ENCODE measurements around the gene BDKRB2. TPM values are rescaled to one million over a fixed set of nuclear protein-coding genes. Genes with fewer than 3 reads are reported as not detected.

The BDKRB2 gene
- total RNA-seq, 1 donor from 2014 or later: 3.8 TPM

DNA sequence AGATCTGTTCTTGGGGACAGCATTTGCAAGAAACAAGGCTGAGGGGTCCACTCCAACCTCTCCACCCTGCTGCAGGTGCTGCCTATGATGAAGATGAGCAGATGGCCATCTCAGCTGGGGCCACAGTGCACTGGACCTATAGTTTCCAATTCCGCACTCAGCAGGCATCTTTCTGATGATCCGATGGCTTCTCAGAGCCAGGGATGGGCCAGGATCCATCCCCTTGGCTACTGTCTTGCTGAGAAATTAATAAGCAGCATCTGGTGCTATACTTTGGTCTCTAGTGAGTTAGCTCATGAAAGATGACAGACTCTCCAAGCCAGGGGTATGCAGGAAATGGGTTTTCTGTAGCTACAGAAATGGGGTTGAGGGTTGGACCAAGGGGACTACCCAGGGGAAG lies 33.0 kb downstream of the BDKRB2 start:
- DNase-seq: no peak
- Mint-ChIP-seq H3K27ac (ENCODE audit: unreplicated experiment) (no peak overlapping the region), H3K4me1 (ENCODE audit: low read depth, unreplicated experiment) (peaks cover 3% of the 10 kb centered on the region), H3K27me3 (ENCODE audit: unreplicated experiment) (peaks cover 8% of the 10 kb centered on the region), H3K36me3 (ENCODE audit: unreplicated experiment) (peaks cover 5% of the 10 kb centered on the region), H3K4me3 (ENCODE audit: unreplicated experiment) (no peak overlapping the region), H3K9me3 (ENCODE audit: unreplicated experiment) (peaks cover 4% of the 10 kb centered on the region)
- TF ChIP-seq, protein P1, sequence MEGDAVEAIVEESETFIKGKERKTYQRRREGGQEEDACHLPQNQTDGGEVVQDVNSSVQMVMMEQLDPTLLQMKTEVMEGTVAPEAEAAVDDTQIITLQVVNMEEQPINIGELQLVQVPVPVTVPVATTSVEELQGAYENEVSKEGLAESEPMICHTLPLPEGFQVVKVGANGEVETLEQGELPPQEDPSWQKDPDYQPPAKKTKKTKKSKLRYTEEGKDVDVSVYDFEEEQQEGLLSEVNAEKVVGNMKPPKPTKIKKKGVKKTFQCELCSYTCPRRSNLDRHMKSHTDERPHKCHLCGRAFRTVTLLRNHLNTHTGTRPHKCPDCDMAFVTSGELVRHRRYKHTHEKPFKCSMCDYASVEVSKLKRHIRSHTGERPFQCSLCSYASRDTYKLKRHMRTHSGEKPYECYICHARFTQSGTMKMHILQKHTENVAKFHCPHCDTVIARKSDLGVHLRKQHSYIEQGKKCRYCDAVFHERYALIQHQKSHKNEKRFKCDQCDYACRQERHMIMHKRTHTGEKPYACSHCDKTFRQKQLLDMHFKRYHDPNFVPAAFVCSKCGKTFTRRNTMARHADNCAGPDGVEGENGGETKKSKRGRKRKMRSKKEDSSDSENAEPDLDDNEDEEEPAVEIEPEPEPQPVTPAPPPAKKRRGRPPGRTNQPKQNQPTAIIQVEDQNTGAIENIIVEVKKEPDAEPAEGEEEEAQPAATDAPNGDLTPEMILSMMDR (IDR thresholded peaks at IDR 0.05; ENCODE audit: partially characterized antibody, unreplicated experiment): no peak

DNA sequence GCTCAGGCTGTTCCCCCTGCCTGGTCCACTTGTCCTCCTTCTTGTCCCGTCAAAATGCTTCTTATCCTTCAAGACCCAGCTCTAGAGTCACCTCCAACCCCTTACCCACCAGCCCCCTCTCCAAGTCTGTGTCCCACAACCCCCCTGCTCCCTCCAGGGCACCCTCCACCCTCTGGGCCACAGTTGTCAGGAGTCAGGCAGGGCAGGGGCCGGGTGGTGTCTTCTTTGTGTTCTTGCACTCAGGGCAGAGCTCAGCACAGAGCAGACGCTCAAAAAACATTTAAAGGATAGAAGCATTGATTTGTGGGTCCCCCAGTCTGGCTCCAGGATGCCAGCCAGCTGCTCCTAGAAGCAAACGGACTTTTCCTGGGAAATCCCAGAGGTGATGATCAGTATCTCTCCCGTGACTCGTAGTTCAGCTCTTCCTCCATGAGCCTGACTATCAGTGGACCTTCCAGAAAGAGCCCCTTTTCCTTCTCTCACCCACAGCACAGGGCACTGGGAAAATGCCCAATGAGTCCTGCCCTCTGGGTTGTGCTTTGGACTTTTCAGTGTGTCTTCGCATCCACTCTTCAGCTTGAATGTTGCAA lies 34.1 kb downstream of the BDKRB2 start:
- Mint-ChIP-seq H3K9me3 (ENCODE audit: unreplicated experiment) (peaks cover 4% of the 10 kb centered on the region), H3K27me3 (ENCODE audit: unreplicated experiment) (peaks cover 8% of the 10 kb centered on the region), H3K27ac (ENCODE audit: unreplicated experiment) (peak overlapping the region; percentile 33), H3K36me3 (ENCODE audit: unreplicated experiment) (peaks cover 5% of the 10 kb centered on the region), H3K4me1 (ENCODE audit: low read depth, unreplicated experiment) (no peaks in the 10 kb centered on the region), H3K4me3 (ENCODE audit: unreplicated experiment) (no peak overlapping the region)
- TF ChIP-seq, protein P1 (IDR thresholded peaks at IDR 0.05; ENCODE audit: partially characterized antibody, unreplicated experiment): no peak
- DNase-seq: no peak

DNA sequence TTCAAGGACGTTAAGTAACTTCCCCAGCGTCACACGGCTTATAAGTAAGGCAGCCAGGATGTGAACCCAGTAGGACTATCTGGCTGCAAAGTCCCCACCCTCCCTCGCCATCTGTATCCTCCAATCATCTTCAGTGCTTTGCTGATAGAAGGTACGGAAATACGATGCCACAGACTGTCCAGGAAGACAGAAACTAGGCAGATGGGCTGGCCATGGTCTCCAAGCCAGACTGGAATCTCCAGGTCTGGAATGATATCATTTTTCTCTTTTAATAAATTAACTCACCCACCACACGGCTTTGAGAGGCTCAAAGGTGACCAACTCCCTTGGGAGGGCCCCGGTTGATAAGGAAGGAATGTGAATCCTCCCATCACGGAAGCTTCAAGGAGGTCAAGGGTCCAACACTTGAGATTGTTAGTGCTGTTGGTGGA lies 35.1 kb downstream of the BDKRB2 start:
- peaks cover 4% of the 10 kb centered on the region for H3K9me3 Mint-ChIP-seq (ENCODE audit: unreplicated experiment)
- no peaks in the 10 kb centered on the region for H3K4me1 Mint-ChIP-seq (ENCODE audit: low read depth, unreplicated experiment)
- no peak for DNase-seq
- no peak overlapping the region for H3K27ac Mint-ChIP-seq (ENCODE audit: unreplicated experiment)
- peaks cover 10% of the 10 kb centered on the region for H3K27me3 Mint-ChIP-seq (ENCODE audit: unreplicated experiment)
- no peak overlapping the region for H3K4me3 Mint-ChIP-seq (ENCODE audit: unreplicated experiment)
- H3K36me3 Mint-ChIP-seq (ENCODE audit: unreplicated experiment): peaks cover 5% of the 10 kb centered on the region
- TF ChIP-seq, protein P1 (IDR thresholded peaks at IDR 0.05; ENCODE audit: partially characterized antibody, unreplicated experiment): no peak

DNA sequence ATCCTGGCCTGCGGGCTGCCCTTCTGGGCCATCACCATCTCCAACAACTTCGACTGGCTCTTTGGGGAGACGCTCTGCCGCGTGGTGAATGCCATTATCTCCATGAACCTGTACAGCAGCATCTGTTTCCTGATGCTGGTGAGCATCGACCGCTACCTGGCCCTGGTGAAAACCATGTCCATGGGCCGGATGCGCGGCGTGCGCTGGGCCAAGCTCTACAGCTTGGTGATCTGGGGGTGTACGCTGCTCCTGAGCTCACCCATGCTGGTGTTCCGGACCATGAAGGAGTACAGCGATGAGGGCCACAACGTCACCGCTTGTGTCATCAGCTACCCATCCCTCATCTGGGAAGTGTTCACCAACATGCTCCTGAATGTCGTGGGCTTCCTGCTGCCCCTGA lies 36.0 kb downstream of the BDKRB2 start:
- no peaks in the 10 kb centered on the region for H3K4me1 Mint-ChIP-seq (ENCODE audit: low read depth, unreplicated experiment)
- peaks cover 10% of the 10 kb centered on the region for H3K27me3 Mint-ChIP-seq (ENCODE audit: unreplicated experiment)
- H3K9me3 Mint-ChIP-seq (ENCODE audit: unreplicated experiment): peaks cover 4% of the 10 kb centered on the region
- peaks cover 5% of the 10 kb centered on the region for H3K36me3 Mint-ChIP-seq (ENCODE audit: unreplicated experiment)
- TF ChIP-seq, protein P1 (IDR thresholded peaks at IDR 0.05; ENCODE audit: partially characterized antibody, unreplicated experiment): no peak
- no peak for DNase-seq
- no peak overlapping the region for H3K4me3 Mint-ChIP-seq (ENCODE audit: unreplicated experiment)
- H3K27ac Mint-ChIP-seq (ENCODE audit: unreplicated experiment): no peak overlapping the region

DNA sequence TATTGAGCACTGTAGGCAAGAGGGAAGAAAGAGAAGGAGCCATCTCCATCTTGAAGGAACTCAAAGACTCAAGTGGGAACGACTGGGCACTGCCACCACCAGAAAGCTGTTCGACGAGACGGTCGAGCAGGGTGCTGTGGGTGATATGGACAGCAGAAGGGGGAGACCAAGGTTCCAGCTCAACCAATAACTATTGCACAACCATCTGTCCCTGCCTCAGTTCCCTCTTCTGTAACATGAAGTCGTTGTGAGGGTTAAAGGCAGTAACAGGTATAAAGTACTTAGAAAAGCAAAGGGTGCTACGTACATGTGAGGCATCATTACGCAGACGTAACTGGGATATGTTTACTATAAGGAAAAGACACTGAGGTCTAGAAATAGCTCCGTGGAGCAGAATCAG lies 37.5 kb downstream of the BDKRB2 start:
- Mint-ChIP-seq H3K27me3 (ENCODE audit: unreplicated experiment) (peaks cover 8% of the 10 kb centered on the region), H3K4me1 (ENCODE audit: low read depth, unreplicated experiment) (no peaks in the 10 kb centered on the region), H3K9me3 (ENCODE audit: unreplicated experiment) (peaks cover 4% of the 10 kb centered on the region), H3K27ac (ENCODE audit: unreplicated experiment) (no peak overlapping the region), H3K4me3 (ENCODE audit: unreplicated experiment) (no peak overlapping the region), H3K36me3 (ENCODE audit: unreplicated experiment) (peaks cover 5% of the 10 kb centered on the region)
- TF ChIP-seq, protein P1 (IDR thresholded peaks at IDR 0.05; ENCODE audit: partially characterized antibody, unreplicated experiment): no peak
- no peak for DNase-seq
